Stimulated activated CD8-positive, alpha-beta memory T cell treated with anti-CD3 and anti-CD28 coated beads, Interleukin-7, amount 100 ng/mL, for 24 hours (primary cell): Measurements from ENCODE around the gene FURIN.
A peak's percentile ranks its signal among the peaks of the same experiment; 100 is the strongest.
"Not testable (repeated sequence)": the region's sequence is repeated elsewhere in the genome, so short reads cannot be mapped to it uniquely, and the experiment has no call there.

Experiments used
- DNase-seq: peaks from one replicate; pipeline ENCODE4 v3.0.0-alpha.2; 2020; ENCODE audit warnings: low read depth

Gene FURIN

DNA sequence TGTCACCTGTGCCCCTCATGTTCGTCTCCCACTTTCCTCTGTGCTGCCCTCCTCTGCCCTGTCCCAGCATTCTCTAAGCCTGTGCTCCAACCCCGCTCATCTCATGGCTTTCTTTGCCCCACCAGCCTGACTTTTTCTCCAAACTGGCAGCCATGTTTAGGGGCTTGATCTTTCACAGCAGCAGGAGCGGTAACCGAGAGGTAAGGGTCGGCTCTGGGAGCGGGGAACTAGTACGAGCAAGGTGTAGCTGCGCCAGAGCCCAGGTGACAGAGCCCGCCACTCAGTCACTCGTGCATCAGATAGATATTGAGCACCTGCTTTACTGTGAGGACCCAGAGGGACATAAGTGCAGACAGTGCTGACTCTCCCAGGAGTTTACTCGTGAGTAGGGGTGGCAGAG, 48.1 kb downstream of the FURIN start:
- no peak for DNase-seq

DNA sequence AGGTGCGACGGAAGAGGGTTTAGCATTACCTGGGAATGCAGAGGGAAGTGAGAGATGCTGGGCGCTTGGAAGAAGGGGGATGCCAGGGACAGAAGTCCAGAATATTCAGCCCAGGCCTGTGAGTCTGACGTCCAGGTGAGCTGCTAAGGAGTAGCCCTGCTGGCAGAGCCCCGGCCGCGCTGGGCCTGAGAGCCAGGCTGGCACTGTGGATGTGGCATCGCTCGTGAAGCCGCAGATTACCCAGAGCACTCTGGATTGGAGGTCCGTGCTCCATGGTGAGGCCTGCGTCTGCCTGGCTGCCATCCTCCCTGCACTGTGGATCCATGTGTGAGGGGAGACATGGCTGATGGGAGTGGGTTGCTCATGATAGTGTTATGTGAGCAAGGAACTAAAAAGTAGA, 49.2 kb downstream of the FURIN start:
- DNase-seq: no peak

DNA sequence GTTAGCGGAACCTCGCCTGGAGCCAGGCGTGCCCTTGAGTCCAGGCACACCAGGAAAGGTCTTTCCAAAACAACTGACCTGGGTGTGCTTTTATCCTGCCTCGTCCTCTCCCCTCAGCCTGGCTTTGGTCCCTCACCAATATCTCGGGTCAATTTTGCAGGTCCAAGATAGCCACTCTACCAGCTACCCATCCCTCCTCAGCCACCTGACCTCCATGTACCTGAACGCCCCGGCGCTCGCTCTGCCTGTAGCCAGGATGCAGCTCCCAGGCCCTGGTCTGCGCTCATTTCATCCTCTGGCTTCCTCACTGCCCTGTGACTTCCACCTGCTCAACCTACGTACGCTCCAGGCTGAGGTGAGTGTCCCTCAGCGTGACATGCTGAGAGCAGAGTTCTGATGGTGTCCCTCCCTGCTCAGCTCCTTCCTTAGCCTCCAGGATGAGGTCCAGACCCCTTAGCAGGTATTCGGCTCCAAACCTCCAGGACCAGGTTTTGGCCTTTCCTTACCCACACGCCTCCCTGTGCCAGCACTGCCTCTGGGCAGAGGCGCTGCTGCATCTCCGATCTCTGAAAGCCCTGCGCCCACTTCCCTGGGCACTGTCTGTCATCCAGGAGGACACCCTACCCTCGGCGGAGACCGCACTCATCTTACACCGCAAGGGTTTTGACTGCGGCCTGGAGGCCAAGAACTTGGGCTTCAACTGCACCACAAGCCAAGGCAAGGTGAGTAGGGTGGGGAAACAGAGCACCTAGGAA, 49.8 kb downstream of the FURIN start:
- DNase-seq: no peak

DNA sequence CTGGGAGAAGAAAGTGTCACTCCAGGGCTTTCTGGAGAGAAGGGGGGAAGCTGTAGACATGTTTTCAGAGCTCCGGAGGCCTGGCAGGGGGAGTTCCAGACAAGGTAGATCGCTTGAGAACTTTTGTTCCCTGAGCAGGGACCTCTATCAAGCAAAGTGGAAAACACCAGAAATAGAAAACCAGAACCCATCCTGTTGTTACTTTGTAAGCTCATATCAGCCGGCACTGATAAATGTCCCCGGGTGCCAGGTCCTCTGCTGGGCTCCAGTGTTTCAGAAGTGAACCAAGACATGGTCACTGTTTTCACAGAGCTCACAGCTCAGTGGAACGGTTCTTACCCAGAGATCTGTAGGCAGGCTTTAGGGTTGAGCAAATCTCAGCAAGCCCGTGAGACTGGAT, 50.4 kb downstream of the FURIN start:
- no peak for DNase-seq

DNA sequence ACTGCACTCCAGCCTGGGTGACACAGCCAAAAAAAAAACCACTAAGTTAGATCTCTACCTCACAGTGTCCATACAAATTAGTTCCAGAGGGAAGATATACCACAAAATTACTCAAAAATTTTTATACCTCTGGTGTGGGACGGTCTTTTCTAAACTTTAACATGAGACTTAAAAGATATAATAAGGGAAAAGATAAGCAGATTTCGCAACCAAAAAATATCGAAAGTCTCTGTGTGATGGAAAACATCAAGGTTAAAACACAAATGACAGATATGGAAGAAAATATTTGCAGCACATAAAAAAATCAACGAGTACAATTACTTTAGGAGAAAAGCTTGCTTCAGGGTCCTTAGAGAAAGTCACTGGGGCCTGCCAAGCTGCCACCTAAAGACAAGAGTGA, 53.5 kb downstream of the FURIN start:
- no peak for DNase-seq

DNA sequence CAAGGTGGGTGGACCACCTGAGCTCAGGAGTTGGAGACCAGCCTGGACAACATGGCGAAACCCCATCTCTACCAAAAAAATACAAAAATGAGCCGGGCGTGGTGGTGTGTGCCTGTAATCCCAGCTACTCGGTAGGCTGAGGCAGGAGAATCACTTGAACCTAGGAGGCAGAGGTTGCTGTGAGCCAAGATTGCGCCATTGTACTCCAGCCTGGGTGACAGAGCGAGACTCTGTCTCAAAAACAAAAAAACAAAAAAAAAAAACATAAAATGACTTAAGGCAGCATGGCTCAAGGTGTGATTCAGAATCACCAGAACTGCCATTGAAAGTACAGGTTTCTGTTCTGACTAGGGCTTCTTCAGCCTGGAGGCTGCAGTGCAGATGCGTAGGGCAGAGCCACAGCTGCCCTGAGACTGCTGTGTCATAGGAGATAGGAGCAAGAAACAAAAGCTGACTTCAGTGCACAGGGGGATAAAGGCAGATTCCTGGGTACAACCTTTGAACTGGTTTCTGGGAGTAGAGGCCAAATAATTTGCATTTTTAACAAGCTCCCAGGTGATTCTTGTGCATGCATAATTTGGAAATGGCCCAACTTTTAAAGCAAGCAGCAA, 54.4 kb downstream of the FURIN start:
- not testable (repeated sequence) for DNase-seq

DNA sequence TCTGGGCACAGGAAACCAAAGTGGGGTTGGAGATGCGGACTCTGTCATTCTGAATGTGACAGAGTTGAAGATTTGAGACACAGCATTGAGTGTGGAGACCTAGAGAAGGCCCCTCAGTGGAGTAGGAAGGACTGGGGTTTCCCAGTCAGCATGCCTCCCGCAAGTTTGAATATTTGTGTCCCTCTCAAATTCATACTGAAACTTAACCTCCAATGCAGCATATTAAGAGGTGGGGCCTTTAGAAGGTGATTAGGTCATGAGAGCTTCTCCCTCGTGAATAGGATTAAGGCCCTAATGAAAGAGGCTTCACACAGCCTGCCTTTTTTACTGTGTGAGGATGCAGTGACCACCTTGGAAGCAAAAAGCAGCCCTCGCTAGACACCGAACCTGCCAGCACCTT, 56.0 kb downstream of the FURIN start:
- DNase-seq: no peak

DNA sequence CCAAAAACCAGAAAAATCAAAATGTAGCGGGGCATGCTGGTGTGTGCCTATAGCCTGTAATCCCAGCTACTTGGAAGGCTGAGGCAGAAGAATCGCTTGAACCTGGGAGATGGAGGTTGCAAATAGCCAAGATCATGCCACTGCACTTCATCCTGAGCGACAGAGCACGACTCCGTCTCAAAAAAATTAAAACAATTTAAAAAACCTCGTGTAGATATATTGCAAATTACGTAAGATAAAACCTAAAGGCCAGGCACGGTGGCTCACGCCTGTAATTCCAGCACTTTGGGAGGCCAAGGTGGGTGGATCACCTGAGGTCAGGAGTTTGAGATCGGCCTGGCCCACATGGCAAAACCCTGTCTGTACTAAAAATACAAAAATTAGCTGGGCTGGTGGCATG, 58.4 kb downstream of the FURIN start:
- DNase-seq: not testable (repeated sequence)

DNA sequence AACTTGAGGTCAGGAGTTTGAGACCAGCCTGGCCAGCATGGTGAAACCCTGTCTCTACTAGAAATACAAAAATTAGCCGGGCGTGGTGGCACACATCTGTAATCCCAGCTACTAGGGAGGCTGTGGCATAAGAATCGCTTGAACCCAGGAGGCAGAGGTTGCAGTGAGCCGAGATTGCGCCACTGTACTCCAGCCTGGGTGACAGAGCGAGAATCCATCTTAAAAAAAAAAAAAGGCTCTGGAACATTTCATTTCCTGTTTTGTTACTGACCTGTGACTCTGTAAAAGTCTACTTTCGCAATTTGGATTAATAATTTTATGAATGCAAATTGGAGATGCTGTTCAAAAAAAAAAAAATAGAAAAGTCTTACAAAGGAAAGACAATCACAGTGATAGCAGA, 59.7 kb downstream of the FURIN start:
- DNase-seq: not testable (repeated sequence)

DNA sequence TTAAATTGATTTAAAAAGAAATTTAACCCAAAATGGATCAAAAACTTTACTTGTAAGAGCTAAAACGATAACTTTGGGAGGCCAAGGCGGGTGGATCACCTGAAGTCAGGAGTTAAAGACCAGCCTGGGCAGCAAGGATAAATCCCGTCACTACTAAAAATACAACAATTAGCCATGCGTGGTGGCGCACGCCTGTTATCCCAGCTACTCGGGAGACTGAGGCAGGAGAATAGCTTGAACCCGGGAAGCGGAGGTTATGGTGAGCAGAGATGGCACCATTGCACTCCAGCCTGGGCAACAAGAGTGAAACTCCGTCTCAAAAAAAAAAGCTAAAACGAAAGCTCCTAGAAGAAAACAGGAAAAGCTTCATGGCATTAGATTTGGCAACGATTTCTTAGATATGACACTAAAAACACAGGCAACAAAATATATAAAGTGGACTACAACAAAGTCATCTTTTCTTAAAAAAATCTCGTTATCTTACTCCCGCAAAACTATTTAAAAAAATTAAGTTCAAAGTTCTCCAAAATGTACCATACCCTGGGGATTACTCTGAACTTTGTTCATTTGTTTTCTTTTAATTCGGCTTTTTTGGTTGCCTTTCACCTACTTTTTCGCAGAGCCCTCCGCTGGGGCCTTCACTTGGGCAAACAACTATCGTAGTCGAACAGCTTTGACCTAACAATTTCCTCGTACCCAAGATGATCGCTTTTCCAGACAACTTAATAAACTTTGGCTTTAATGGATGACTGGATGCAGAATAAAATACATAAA, 61.0 kb downstream of the FURIN start:
- no peak for DNase-seq

DNA sequence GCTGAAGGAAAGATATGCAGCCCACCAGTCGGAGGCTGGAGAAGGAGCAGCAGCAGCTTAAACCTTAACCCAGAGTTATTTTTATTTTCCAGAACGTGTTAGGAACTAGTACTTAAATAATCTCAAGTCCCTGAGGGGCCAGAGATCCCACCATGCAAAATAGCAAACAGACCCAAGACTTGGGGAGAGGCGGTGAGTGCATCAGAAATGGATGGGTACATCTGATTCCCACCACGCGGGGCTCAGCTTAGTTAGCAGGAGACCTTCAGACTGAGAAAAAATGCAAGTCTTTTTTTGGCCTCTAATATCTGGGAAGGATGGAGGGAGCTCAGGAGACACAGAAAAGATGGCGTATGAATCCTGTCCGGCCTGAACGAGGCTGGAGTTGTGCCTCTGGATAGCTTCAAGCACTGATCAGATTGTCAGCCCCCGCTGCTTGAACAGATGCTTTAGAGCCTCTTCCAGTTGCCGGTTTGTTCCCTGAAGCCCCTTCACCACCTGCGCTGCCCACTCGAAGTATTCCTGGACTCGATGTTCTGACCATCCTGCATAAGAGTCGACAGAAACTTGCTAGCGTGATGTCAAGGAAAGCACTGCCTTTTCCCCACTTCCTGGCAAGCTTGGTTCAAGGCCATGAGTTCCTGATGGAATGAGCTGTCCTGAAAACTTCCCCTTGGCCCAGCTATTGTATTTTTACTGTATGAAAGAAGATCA, 62.6 kb downstream of the FURIN start:
- no peak for DNase-seq

DNA sequence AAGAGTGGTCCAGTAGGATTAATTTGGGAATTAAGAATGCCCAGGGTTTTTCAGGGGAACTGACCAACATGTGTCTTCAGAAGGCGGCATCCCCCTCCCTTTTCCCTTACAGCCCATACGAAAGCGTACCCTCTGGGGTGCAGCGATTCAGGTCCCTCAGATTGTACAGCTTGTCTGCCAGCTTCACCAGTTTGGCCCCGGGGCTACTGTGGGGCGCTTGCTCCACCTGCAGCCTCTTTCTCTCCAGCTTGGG, 63.1 kb downstream of the FURIN start:
- no peak for DNase-seq

DNA sequence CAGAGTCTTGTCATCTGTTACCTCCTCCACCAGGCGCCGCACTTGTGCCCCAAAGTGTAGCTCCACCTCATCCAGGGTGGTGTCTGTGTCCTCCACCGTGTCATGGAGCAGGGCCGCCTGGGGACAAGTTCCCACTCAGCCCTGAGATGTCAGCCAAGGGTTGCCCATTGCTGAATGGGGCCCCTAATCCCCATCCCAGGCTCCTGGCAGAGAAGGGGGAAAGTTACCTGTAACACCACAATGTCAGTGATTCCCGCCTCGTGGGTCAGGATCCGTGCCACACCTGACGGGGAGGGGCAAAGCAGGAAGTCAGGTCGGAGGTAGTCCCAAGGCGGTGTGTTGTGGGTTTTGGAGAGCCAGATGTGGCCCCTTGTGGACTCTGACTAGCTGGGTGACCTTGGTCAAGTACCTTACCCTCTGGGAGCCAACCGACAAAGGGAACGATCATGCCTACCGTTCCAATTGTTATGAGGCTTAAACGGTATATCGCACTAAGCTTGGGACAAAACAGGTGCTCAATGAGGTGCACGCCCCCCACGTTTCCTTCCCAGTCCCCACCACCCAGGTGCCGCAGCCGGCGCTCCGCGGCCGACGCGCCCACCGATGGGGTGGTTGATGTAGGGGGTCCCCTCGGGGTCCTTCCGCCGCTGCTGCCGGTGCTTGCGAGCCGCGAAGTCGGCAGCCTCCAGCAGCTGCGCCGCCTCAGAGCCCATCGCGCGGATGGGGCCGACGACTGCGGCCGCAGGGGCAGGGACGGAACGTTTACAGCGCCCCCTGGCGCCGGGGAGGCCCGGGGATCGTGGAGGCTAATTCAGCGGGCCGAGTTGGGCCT, 63.7 kb downstream of the FURIN start, which contains the start of gene HDDC3:
Gene HDDC3 (minus strand): TSS at position 722 of the 832 bp plus-strand sequence. CDS start 9 bp downstream, at position 713.
- peak; percentile 88 for DNase-seq

DNA sequence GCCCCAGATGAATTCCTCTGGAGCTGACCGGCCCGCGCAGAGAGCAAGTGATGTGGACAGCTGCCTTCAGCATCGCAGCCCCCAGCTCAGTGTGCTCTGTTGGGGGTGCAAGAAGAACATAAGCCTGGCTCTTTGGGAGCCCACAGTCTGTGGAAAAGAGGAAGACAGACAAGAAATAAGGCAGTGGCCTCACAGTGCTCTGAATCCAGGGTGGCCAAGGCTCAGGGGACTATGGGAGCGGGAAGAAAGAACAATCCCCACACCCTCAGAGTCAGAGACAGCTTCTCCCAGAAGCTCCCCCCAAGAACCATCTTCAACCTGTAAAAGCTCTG, 64.2 kb downstream of the FURIN start:
- DNase-seq: no peak
